Measurements from ENCODE around the gene HTR1A. TPM values are rescaled to one million over a fixed set of nuclear protein-coding genes. Genes with fewer than 3 reads are reported as not detected.

The HTR1A gene
- polyA plus RNA-seq, 2 of the 4 experiments (the other 2 are of a cell fraction): not detected

DNA sequence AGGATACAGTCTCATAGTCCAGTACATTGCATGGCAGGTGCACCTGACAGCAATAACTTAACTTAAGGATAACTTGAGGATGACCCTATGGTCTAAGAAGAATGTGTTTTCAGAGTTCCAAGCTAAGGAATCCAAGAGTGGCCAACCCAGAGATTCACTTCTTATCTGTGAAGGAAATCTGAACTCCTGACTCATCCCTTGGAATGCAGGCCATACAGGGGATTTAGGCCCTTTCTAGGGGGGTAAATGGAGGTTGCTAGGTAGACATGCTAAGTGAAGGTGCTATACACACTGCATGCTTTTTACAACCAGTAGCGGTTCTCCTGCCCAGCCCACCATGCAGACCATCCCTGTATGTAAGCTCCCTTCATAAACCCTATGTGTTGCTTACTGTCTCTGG lies 50.4 kb downstream of the HTR1A start:
- POLR2A ChIA-PET: no interaction called here
- no peak overlapping the region for H3K4me2 ChIP-seq
- no peaks in the 10 kb centered on the region for H3K4me1 ChIP-seq
- H3K4me3 ChIP-seq: no peak overlapping the region
- CTCF ChIA-PET: interaction anchor here (1.2 kb wide), 1 partner anchor 42 kb away, joined by 4 read pairs; no protein-coding TSS in a partner anchor
- DNase-seq (ENCODE audit: low read depth in 1 of 2, low spot score in 1 of 2) (no peak), ATAC-seq (no peak), FAIRE-seq (no peak)
- 32% methylated on average over 1 of the region's 1 CpG for WGBS (ENCODE audit: missing lambda C conversion rate)
- 0 out of 3 replicates have a peak, but pooled peaks cover 3% of the 10 kb centered on the region for H3K9me3 ChIP-seq
- H3K27ac ChIP-seq: no peak overlapping the region
- TF ChIP-seq HMGXB4 (CRISPR knock-in tag; IDR thresholded peaks at IDR 0.05; ENCODE audit: borderline replicate concordance): no peak
- no peak for TF ChIP-seq E2F6 (IDR thresholded peaks at IDR 0.05; ENCODE audit: borderline replicate concordance, low read depth)
- TF ChIP-seq SMC3 (IDR thresholded peaks at IDR 0.05): no peak
- no peak for TF ChIP-seq POLR2AphosphoS2 (conservative IDR thresholded peaks at IDR 0.05; ENCODE audit: low read length)
- TF ChIP-seq FOXS1 (CRISPR knock-in tag; IDR thresholded peaks at IDR 0.05): no peak
- no peak for TF ChIP-seq NFE2L2 (conservative IDR thresholded peaks at IDR 0.05; ENCODE audit: low read length)
- TF ChIP-seq JUNB (IDR thresholded peaks at IDR 0.05): no peak
- TF ChIP-seq RNF2 (IDR thresholded peaks at IDR 0.05; ENCODE audit: borderline replicate concordance, low read depth): no peak
- no peak for TF ChIP-seq RCOR1 (IDR thresholded peaks at IDR 0.05; ENCODE audit: low read depth, low read length)
- TF ChIP-seq RAD21 (conservative IDR thresholded peaks at IDR 0.05 in 1 of 2, IDR thresholded peaks at IDR 0.05 in 1 of 2): no peak
- TF ChIP-seq ZC3H11A (IDR thresholded peaks at IDR 0.05): no peak
- TF ChIP-seq, protein P1, sequence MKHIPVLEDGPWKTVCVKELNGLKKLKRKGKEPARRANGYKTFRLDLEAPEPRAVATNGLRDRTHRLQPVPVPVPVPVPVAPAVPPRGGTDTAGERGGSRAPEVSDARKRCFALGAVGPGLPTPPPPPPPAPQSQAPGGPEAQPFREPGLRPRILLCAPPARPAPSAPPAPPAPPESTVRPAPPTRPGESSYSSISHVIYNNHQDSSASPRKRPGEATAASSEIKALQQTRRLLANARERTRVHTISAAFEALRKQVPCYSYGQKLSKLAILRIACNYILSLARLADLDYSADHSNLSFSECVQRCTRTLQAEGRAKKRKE (CRISPR knock-in tag; IDR thresholded peaks at IDR 0.05; ENCODE audit: low read depth): no peak
- no peak for TF ChIP-seq JUN (IDR thresholded peaks at IDR 0.05)
- no peak for TF ChIP-seq CHD4 (IDR thresholded peaks at IDR 0.05; ENCODE audit: borderline replicate concordance)
- TF ChIP-seq SREBF2 (IDR thresholded peaks at IDR 0.05): no peak
- TF ChIP-seq HOXA7 (CRISPR knock-in tag; IDR thresholded peaks at IDR 0.05): no peak
- TF ChIP-seq NR3C1 (IDR thresholded peaks at IDR 0.05): no peak
- TF ChIP-seq KDM1A (IDR thresholded peaks at IDR 0.05; ENCODE audit: low read depth): no peak

Other genes starting within 250 kb of the HTR1A start
- 0.32 and 0.50 TPM in 2 replicates for gene RNF180, start 203.4 kb upstream of the HTR1A start, polyA plus RNA-seq (2011; rRNA removed)
- 0.14 to 0.24 TPM (median 0.21 TPM) in 3 replicates for gene RNF180, start 203.4 kb upstream of the HTR1A start, polyA plus RNA-seq (2017; fragmentation: RNase III; extraction: RNeasy Plus Mini Kit Qiagen cat#74134 plus additional on column Dnase treatment)

Measured in A549 (cell line).